ENCODE data around the gene SLC5A8.

SLC5A8 gene

GRCh38 chr12:101209319-101210302 is at the start of gene SLC5A8:
Gene SLC5A8, minus strand, starts transcription at chr12:101210238. Its CDS starts 390 bp downstream, at chr12:101209848.
- DNase-seq: peak; percentile 68

GRCh38 chr12:101257357-101257756 is 47.3 kb upstream of the SLC5A8 start:
- no peak for DNase-seq

GRCh38 chr12:101256266-101256665 is 46.2 kb upstream of the SLC5A8 start:
- DNase-seq: no peak

- DNase-seq: no peak
Measured at GRCh38 chr12:101243616-101244015, 33.6 kb upstream of the SLC5A8 start.

- no peak for DNase-seq
Measured at GRCh38 chr12:101243074-101243473, 33.0 kb upstream of the SLC5A8 start.

- DNase-seq: no peak
Measured at GRCh38 chr12:101238800-101239329, 28.8 kb upstream of the SLC5A8 start.

- no peak for DNase-seq
Measured at GRCh38 chr12:101238306-101238705, 28.3 kb upstream of the SLC5A8 start.

- DNase-seq: no peak
Measured at GRCh38 chr12:101235686-101236085, 25.6 kb upstream of the SLC5A8 start.

GRCh38 chr12:101231636-101232035 is 21.6 kb upstream of the SLC5A8 start:
- no peak for DNase-seq

- peak; percentile 17 for DNase-seq
Measured at GRCh38 chr12:101230547-101230946, 20.5 kb upstream of the SLC5A8 start.

- DNase-seq: no peak
Measured at GRCh38 chr12:101229841-101230241, 19.8 kb upstream of the SLC5A8 start.

GRCh38 chr12:101221301-101221700 is 11.3 kb upstream of the SLC5A8 start:
- no peak for DNase-seq

- DNase-seq: no peak
Measured at GRCh38 chr12:101216810-101217209, 6.8 kb upstream of the SLC5A8 start.

GRCh38 chr12:101207086-101207780 is 2.8 kb downstream of the SLC5A8 start:
- no peak for DNase-seq

GRCh38 chr12:101204602-101205304 is 5.3 kb downstream of the SLC5A8 start:
- peak; percentile 4 for DNase-seq

- no peak for DNase-seq
Measured at GRCh38 chr12:101200824-101201223, 9.2 kb downstream of the SLC5A8 start.

- DNase-seq: no peak
Measured at GRCh38 chr12:101200145-101200544, 9.9 kb downstream of the SLC5A8 start.

- DNase-seq: no peak
Measured at GRCh38 chr12:101186291-101186690, 23.7 kb downstream of the SLC5A8 start.

GRCh38 chr12:101181776-101182175 is 28.3 kb downstream of the SLC5A8 start:
- DNase-seq: no peak

GRCh38 chr12:101174541-101174940 is 35.5 kb downstream of the SLC5A8 start:
- no peak for DNase-seq

- DNase-seq: no peak
Measured at GRCh38 chr12:101173197-101173749, 36.8 kb downstream of the SLC5A8 start.

- DNase-seq: no peak
Measured at GRCh38 chr12:101172316-101172715, 37.7 kb downstream of the SLC5A8 start.

GRCh38 chr12:101168001-101168400 is 42.0 kb downstream of the SLC5A8 start:
- DNase-seq: no peak
